Measurements from ENCODE around the gene ALDH7A1. TPM values are rescaled to one million over a fixed set of nuclear protein-coding genes. Genes with fewer than 3 reads are reported as not detected.

ALDH7A1 gene
- total RNA-seq, 4 donors from 2014 or later: 2.7 to 6.3 (median 4.7) TPM

GRCh38 chr5:126508251-126508961 lies 86.6 kb downstream of the ALDH7A1 start:
- peak overlapping the region; percentile 52 to 81 (median 74) for H3K27ac ChIP-seq
- H3K27me3 ChIP-seq: no peaks in the 10 kb centered on the region
- TF ChIP-seq CTCF (IDR thresholded peaks at IDR 0.05 in 4 of 5, conservative IDR thresholded peaks at IDR 0.05 in 1 of 5): no peak
- no peak for TF ChIP-seq POLR2A (IDR thresholded peaks at IDR 0.05)
- DNase-seq (no peak), ATAC-seq (peak in 1 of 2 donors; percentile 10)
- H3K4me3 ChIP-seq: no peak overlapping the region
- no peaks in the 10 kb centered on the region for H3K9me3 ChIP-seq
- in situ Hi-C loops (cut with MboI; ENCODE audit: low sequenced_read_pairs in 4 of 4): no loop called here
- intact Hi-C loops (cut with DNase I; ENCODE audit: low total_unique reads): no loop called here
- peaks cover 3 to 17% of the 10 kb centered on the region in 2 donors for H3K4me1 ChIP-seq
- H3K36me3 ChIP-seq: no peaks in the 10 kb centered on the region

- ATAC-seq: peak in 1 of 2 donors; percentile 19
- in situ Hi-C loops (cut with MboI; ENCODE audit: low sequenced_read_pairs in 4 of 4) (no loop called here), intact Hi-C loops (cut with DNase I; ENCODE audit: low total_unique reads) (no loop called here)
- Histone ChIP-seq H3K27ac (peak overlapping the region; percentile 43 to 61 (median 53)), H3K4me1 (peaks cover 3 to 17% of the 10 kb centered on the region in 2 donors), H3K4me3 (no peak overlapping the region), H3K27me3 (no peaks in the 10 kb centered on the region), H3K36me3 (no peaks in the 10 kb centered on the region), H3K9me3 (no peaks in the 10 kb centered on the region)
- no peak for TF ChIP-seq POLR2A (IDR thresholded peaks at IDR 0.05)
- no peak for TF ChIP-seq CTCF (IDR thresholded peaks at IDR 0.05 in 4 of 5, conservative IDR thresholded peaks at IDR 0.05 in 1 of 5)
- no peak for DNase-seq
These were observed 88.9 kb downstream of the ALDH7A1 start for GRCh38 chr5:126506079-126506478.

DNA sequence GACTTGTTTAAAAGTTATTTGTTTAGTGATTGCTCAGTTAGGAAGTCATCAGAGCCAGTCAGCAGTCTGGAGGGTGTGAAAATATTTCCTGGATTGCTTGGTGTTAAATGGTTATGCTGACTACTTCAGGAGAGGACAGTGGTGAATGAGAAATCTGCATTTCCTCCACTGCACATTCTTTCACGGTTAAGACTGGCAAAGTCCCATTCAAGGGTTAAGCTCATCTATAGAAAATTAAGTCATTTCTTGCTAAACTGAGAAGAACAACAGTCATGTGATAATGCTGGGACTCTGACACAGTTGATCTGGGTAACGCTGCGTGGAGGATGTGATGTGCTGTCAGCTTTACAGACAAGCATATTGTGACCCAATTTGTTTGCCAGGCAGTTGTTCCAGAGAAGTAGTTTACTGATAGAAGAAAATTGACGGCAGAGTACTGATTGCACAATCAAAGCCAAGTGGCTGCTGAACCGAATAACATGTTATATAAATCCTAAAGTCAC lies 91.4 kb downstream of the ALDH7A1 start:
- ATAC-seq (peak; percentile 74 to 76), DNase-seq (peak; percentile 46 to 48)
- Histone ChIP-seq H3K9me3 (no peaks in the 10 kb centered on the region), H3K4me3 (no peak overlapping the region), H3K27me3 (no peaks in the 10 kb centered on the region), H3K36me3 (no peaks in the 10 kb centered on the region), H3K27ac (peak overlapping the region; percentile 5 to 59 (median 38)), H3K4me1 (peaks cover 3 to 11% of the 10 kb centered on the region in 2 donors)
- intact Hi-C loops (cut with DNase I; ENCODE audit: low total_unique reads): no loop called here
- no peak for TF ChIP-seq CTCF (IDR thresholded peaks at IDR 0.05 in 4 of 5, conservative IDR thresholded peaks at IDR 0.05 in 1 of 5)
- in situ Hi-C loops (cut with MboI; ENCODE audit: low sequenced_read_pairs in 4 of 4): no loop called here

- ATAC-seq (no peak), DNase-seq (no peak)
- no peak overlapping the region for H3K27ac ChIP-seq
- in situ Hi-C loops (cut with MboI; ENCODE audit: low sequenced_read_pairs in 4 of 4) (no loop called here), intact Hi-C loops (cut with DNase I; ENCODE audit: low total_unique reads) (no loop called here)
- no peaks in the 10 kb centered on the region for H3K36me3 ChIP-seq
- H3K27me3 ChIP-seq: no peaks in the 10 kb centered on the region
- H3K9me3 ChIP-seq: no peaks in the 10 kb centered on the region
- peaks cover 3 to 10% of the 10 kb centered on the region in 2 donors for H3K4me1 ChIP-seq
- TF ChIP-seq CTCF (IDR thresholded peaks at IDR 0.05 in 4 of 5, conservative IDR thresholded peaks at IDR 0.05 in 1 of 5): no peak
- no peak for TF ChIP-seq POLR2A (IDR thresholded peaks at IDR 0.05)
- H3K4me3 ChIP-seq: no peak overlapping the region
These were observed 93.6 kb downstream of the ALDH7A1 start for GRCh38 chr5:126501448-126501847.
